Neural progenitor cell (in vitro differentiated cells): ENCODE data around the gene CKLF. TPM values are rescaled to one million over a fixed set of nuclear protein-coding genes. Genes with fewer than 3 reads are reported as not detected.

Source experiments
- DNase-seq: peaks from one replicate; pipeline ENCODE4 v3.0.0-alpha.2; 2016; ENCODE audit warnings: low spot score
- H2AFZ ChIP-seq: fragments of 200-600 bp; sonication (generic); replicated peaks from 2 replicates; pipeline ENCODE4 v1.6.1; 2016; ENCODE audit warnings: antibody characterized with exemption
- H3F3A ChIP-seq: fragments of 200-600 bp; sonication (generic); 2 replicates; pipeline ENCODE4 v1.6.1; 2016; ENCODE audit warnings: antibody characterized with exemption, low read depth
- H3K27ac ChIP-seq: fragments of 200-600 bp; sonication (generic); 2 replicates; pipeline ENCODE4 v1.5.1; 2016; ENCODE audit warnings: mild to moderate bottlenecking
- H3K27me3 ChIP-seq: fragments of 200-600 bp; sonication (generic); 2 replicates; pipeline ENCODE4 v1.6.1; 2016; ENCODE audit warnings: mild to moderate bottlenecking, moderate library complexity
- H3K36me3 ChIP-seq: fragments of 200-600 bp; sonication (generic); 2 replicates; pipeline ENCODE4 v1.5.1; 2016
- H3K4me1 ChIP-seq: fragments of 200-600 bp; sonication (generic); 2 replicates; pipeline ENCODE4 v1.6.1; 2016; ENCODE audit warnings: mixed run types
- H3K4me2 ChIP-seq: fragments of 200-600 bp; sonication (generic); 2 replicates; pipeline ENCODE4 v1.6.1; 2016
- H3K4me3 ChIP-seq: fragments of 200-600 bp; sonication (generic); 2 replicates; pipeline ENCODE4 v1.5.1; 2016
- H3K79me2 ChIP-seq: fragments of 200-600 bp; sonication (generic); 2 replicates; pipeline ENCODE4 v1.6.1; 2016; ENCODE audit warnings: low read depth
- H3K9ac ChIP-seq: fragments of 200-600 bp; sonication (generic); 2 replicates; pipeline ENCODE4 v1.6.1; 2016
- H3K9me3 ChIP-seq: fragments of 200-600 bp; sonication (generic); 2 replicates; pipeline ENCODE4 v1.5.1; 2016; ENCODE audit warnings: low read depth
- H4K20me1 ChIP-seq: fragments of 200-600 bp; sonication (generic); 2 replicates; pipeline ENCODE4 v1.6.1; 2016; ENCODE audit warnings: low read depth
- H3K27ac Mint-ChIP-seq: 3 replicates; pipeline ENCODE4 v1.8.0; 2021; ENCODE audit warnings: mixed read lengths
- H3K27me3 Mint-ChIP-seq: 2 replicates; pipeline ENCODE4 v1.8.0; 2022; ENCODE audit warnings: low read depth, mild to moderate bottlenecking, inconsistent platforms, moderate library complexity, mixed read lengths; ENCODE audit not compliant: insufficient read depth
- H3K36me3 Mint-ChIP-seq: 3 replicates; pipeline ENCODE4 v1.8.0; 2021; ENCODE audit warnings: mixed read lengths
- H3K4me1 Mint-ChIP-seq: 3 replicates; pipeline ENCODE4 v1.8.0; 2021; ENCODE audit warnings: mixed read lengths
- H3K4me3 Mint-ChIP-seq: 3 replicates; pipeline ENCODE4 v1.8.0; 2021; ENCODE audit warnings: mild to moderate bottlenecking, moderate library complexity, mixed read lengths
- H3K9me3 Mint-ChIP-seq: 3 replicates; pipeline ENCODE4 v1.8.0; 2020; ENCODE audit warnings: mixed read lengths
- EZH2 ChIP-seq: fragments of 200-600 bp; sonication (generic); IDR thresholded peaks from 2 replicates; pipeline ENCODE4 v1.6.1; 2017; ENCODE audit warnings: antibody characterized with exemption, mild to moderate bottlenecking, moderate library complexity
- EZH2phosphoT487 ChIP-seq: fragments of 200-600 bp; sonication (generic); IDR thresholded peaks from 2 replicates; pipeline ENCODE4 v1.6.1; 2017; ENCODE audit warnings: antibody characterized with exemption
- total RNA-seq: library from RNA; depleted of rRNA; stranded (reverse); fragments of >200 nt; gene quantifications from 2 replicates; pipeline ENCODE4 v1.2.3, GENCODE V29; 2015; ENCODE audit warnings: low replicate concordance
- TF ChIP-seq, protein P1 (sequence below): fragments of 200-600 bp; sonication (generic); IDR thresholded peaks from 2 replicates; pipeline ENCODE4 v1.5.1; 2017; ENCODE audit warnings: antibody characterized with exemption, mild to moderate bottlenecking

The CKLF gene
- total RNA-seq, 1 donor from 2014 or later = 38.6 TPM

DNA sequence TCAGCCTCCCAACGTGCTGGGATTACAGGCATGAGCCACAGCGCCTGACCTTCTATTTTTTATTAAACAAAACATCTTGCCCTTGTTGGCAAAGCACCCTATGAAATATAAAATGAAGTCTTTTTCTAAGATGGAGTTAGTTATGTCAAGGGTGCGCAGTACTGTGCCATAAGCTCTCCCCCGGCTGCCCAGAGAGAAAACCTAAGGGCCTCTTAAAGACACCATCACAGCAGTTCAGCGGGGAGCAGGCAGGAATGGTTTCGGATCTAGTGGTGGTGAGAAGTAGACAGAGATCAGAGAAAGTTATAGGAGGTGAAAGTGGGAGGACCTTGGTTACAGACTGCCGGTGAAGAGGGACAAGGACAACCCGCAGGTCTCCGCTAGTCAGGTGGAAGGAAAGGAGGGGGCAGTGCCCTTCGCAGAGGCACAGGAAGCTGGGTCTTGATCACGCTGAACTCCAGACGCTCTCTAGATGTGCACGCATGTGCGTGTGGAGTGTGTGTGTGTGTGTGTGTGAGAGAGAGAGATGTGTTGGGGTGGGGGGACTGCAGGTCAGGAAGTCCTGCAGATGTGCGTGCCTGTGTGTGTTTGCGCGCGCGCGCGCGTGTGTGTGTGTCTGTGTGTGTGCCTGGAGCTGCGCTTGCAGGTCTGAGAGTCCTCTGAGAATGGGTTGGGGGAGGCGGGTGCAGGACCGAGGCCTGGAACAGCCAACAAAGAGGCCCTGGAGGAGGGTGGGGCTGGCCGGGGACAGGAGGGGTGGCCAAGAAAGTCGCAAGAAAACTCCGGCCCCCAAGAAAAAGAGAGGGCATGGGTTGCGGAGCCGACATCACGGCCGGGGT lies 51.4 kb downstream of the CKLF start:
- H3K4me1 Mint-ChIP-seq = peaks cover 31% of the 10 kb centered on the region
- H3K27ac Mint-ChIP-seq = peak overlapping the region; percentile 97
- H3F3A ChIP-seq = peaks cover 29% of the 10 kb centered on the region
- H3K4me1 ChIP-seq = peaks cover 9% of the 10 kb centered on the region
- H3K9me3 ChIP-seq = no peaks in the 10 kb centered on the region
- H3K27ac ChIP-seq = peak overlapping the region; percentile 55
- H3K27me3 ChIP-seq = no peaks in the 10 kb centered on the region
- no peaks in the 10 kb centered on the region for H3K36me3 ChIP-seq
- H3K36me3 Mint-ChIP-seq = peaks cover 1% of the 10 kb centered on the region
- TF ChIP-seq, protein P1, sequence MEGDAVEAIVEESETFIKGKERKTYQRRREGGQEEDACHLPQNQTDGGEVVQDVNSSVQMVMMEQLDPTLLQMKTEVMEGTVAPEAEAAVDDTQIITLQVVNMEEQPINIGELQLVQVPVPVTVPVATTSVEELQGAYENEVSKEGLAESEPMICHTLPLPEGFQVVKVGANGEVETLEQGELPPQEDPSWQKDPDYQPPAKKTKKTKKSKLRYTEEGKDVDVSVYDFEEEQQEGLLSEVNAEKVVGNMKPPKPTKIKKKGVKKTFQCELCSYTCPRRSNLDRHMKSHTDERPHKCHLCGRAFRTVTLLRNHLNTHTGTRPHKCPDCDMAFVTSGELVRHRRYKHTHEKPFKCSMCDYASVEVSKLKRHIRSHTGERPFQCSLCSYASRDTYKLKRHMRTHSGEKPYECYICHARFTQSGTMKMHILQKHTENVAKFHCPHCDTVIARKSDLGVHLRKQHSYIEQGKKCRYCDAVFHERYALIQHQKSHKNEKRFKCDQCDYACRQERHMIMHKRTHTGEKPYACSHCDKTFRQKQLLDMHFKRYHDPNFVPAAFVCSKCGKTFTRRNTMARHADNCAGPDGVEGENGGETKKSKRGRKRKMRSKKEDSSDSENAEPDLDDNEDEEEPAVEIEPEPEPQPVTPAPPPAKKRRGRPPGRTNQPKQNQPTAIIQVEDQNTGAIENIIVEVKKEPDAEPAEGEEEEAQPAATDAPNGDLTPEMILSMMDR = no peak
- TF ChIP-seq EZH2phosphoT487 (no peak), EZH2 (no peak)
- H2AFZ ChIP-seq = peak overlapping the region; percentile 45
- H3K9me3 Mint-ChIP-seq = no peaks in the 10 kb centered on the region
- peaks cover 31% of the 10 kb centered on the region for H3K79me2 ChIP-seq
- no peak overlapping the region for H3K9ac ChIP-seq
- peak overlapping the region; percentile 95 for H3K4me3 ChIP-seq
- peaks cover 9% of the 10 kb centered on the region for H3K27me3 Mint-ChIP-seq
- peak; percentile 87 for DNase-seq
- peak overlapping the region; percentile 92 for H3K4me3 Mint-ChIP-seq
- H3K4me2 ChIP-seq = peak overlapping the region; percentile 85
- peaks cover 35% of the 10 kb centered on the region for H4K20me1 ChIP-seq

- H3K4me3 Mint-ChIP-seq = peak within 1 kb of the TSS; percentile 92
- Histone ChIP-seq H3K4me2 (peak within 1 kb of the TSS; percentile 85), H3K4me3 (peak within 1 kb of the TSS; percentile 95), H3K9ac (peak within 1 kb of the TSS; percentile 62), H4K20me1 (peaks cover 43% of the 10 kb centered on the region), H3F3A (peaks cover 29% of the 10 kb centered on the region), H3K4me1 (peaks cover 9% of the 10 kb centered on the region), H3K36me3 (no peaks in the 10 kb centered on the region), H3K79me2 (peaks cover 39% of the 10 kb centered on the region), H3K27ac (peak within 1 kb of the TSS; percentile 55), H3K9me3 (no peaks in the 10 kb centered on the region), H2AFZ (peak within 1 kb of the TSS; percentile 45), H3K27me3 (no peaks in the 10 kb centered on the region)
- H3K36me3 Mint-ChIP-seq = peaks cover 2% of the 10 kb centered on the region
- DNase-seq = peak; percentile 91
- no peaks in the 10 kb centered on the region for H3K9me3 Mint-ChIP-seq
- TF ChIP-seq, protein P1 = peak; percentile 83
- no peak for TF ChIP-seq EZH2phosphoT487
- peak within 1 kb of the TSS; percentile 97 for H3K27ac Mint-ChIP-seq
- peaks cover 7% of the 10 kb centered on the region for H3K27me3 Mint-ChIP-seq
- peaks cover 31% of the 10 kb centered on the region for H3K4me1 Mint-ChIP-seq
These were observed 52.2 kb downstream of the CKLF start, which contains the start of gene CMTM3 for GRCh38 chr16:66604376-66605176. CMTM3 (plus strand) TSS chr16:66604704; CDS start chr16:66604806, 102 bp downstream.

DNA sequence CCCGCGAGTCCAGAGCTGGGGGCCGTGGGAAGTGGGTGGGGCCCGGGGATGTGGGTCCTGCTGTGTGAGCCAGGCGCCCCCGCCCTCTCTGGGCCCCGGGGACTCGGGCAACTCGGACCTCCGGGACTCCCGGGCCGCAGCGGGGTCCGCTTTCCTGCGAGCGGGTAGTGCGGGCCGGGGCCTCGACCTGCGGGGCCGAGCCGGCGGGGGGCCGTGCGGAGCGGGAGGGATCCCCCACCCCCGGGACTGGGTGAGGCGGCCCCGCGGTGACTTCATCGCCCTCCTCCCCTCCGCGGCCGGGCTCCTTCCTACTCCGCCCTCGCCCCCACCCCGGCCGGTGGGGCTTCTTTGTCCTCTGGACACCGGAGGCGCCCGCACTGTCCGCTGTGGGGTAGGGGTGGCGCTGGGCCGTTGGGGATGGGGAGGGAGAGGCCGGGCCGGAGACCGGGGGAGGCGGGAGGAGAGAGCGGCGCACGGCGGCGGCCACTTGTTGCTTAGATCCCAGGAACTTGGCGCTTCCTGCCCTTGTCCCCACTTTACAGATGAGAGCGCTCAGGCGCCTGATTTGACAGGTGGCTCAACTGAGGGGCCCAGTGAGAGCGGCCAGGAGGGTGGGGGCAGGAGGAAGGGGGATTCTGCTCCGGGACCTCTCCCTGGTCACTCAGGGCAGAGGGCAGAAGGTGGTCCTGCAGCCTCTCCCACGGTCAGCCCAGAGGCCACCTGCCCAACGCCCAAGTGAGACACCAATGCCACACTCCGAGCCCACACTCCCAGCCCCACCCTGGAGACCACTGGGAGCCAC lies 53.0 kb downstream of the CKLF start:
- peak overlapping the region; percentile 95 for H3K4me3 ChIP-seq
- H3K27ac Mint-ChIP-seq = no peak overlapping the region
- no peaks in the 10 kb centered on the region for H3K9me3 Mint-ChIP-seq
- peak; percentile 82 for DNase-seq
- H3K27ac ChIP-seq = no peak overlapping the region
- H4K20me1 ChIP-seq = peaks cover 51% of the 10 kb centered on the region
- H3K4me2 ChIP-seq = peak overlapping the region; percentile 85
- H3K27me3 ChIP-seq = no peaks in the 10 kb centered on the region
- peaks cover 9% of the 10 kb centered on the region for H3K4me1 ChIP-seq
- peak overlapping the region; percentile 62 for H3K9ac ChIP-seq
- TF ChIP-seq, protein P1 = no peak
- no peak for TF ChIP-seq EZH2phosphoT487
- TF ChIP-seq EZH2 = no peak
- peaks cover 31% of the 10 kb centered on the region for H3K4me1 Mint-ChIP-seq
- H3K4me3 Mint-ChIP-seq = peak overlapping the region; percentile 83
- peaks cover 29% of the 10 kb centered on the region for H3F3A ChIP-seq
- peaks cover 9% of the 10 kb centered on the region for H3K36me3 Mint-ChIP-seq
- H3K79me2 ChIP-seq = peaks cover 43% of the 10 kb centered on the region
- peaks cover 10% of the 10 kb centered on the region for H3K27me3 Mint-ChIP-seq
- no peaks in the 10 kb centered on the region for H3K9me3 ChIP-seq
- H3K36me3 ChIP-seq = no peaks in the 10 kb centered on the region
- H2AFZ ChIP-seq = no peak overlapping the region
